Stimulated activated CD4-positive, alpha-beta T cell treated with anti-CD3 and anti-CD28 coated beads, TNF-alpha, amount 100 ng/mL, for 48 hours (primary cell): Measurements from ENCODE around the gene RPUSD1.
"Not testable (repeated sequence)": the region's sequence is repeated elsewhere in the genome, so short reads cannot be mapped to it uniquely, and the experiment has no call there.

Experiments used
- DNase-seq, 3 donors: peaks; one replicate each; pipeline ENCODE4 v3.0.0-alpha.2; 2020; ENCODE audit warnings: low read depth in 3 of 3

Gene RPUSD1

GRCh38 chr16:747978-748746 is 40.0 kb downstream of the RPUSD1 start:
- no peak for DNase-seq

- DNase-seq = no peak
Measured at GRCh38 chr16:746637-747036, 41.5 kb downstream of the RPUSD1 start.

- no peak for DNase-seq
Measured at GRCh38 chr16:745739-746138, 42.4 kb downstream of the RPUSD1 start.

GRCh38 chr16:743794-744500 is 44.2 kb downstream of the RPUSD1 start:
- DNase-seq = no peak

- DNase-seq = not testable (repeated sequence)
Measured at GRCh38 chr16:742894-743293, 45.3 kb downstream of the RPUSD1 start.

GRCh38 chr16:741986-742629 is 46.1 kb downstream of the RPUSD1 start:
- no peak for DNase-seq

GRCh38 chr16:740764-741505 is 47.2 kb downstream of the RPUSD1 start, which contains the start of gene CIAO3:
Gene CIAO3, minus strand, starts transcription at chr16:740997. Its CDS starts 12 bp downstream, at chr16:740985.
- peak; percentile 86 to 90 (median 88) for DNase-seq

- no peak for DNase-seq
Measured at GRCh38 chr16:740459-740763, 47.8 kb downstream of the RPUSD1 start.

- DNase-seq = no peak
Measured at GRCh38 chr16:739560-740458, 48.4 kb downstream of the RPUSD1 start.

- DNase-seq = no peak
Measured at GRCh38 chr16:736936-737481, 51.2 kb downstream of the RPUSD1 start.

GRCh38 chr16:735982-736453 is 52.2 kb downstream of the RPUSD1 start:
- peak; percentile 43 to 74 (median 65) for DNase-seq

- no peak for DNase-seq
Measured at GRCh38 chr16:734981-735881, 53.0 kb downstream of the RPUSD1 start.
